Measurements from ENCODE around the gene CRKL. TPM values are rescaled to one million over a fixed set of nuclear protein-coding genes. Genes with fewer than 3 reads are reported as not detected.

CRKL gene
- total and polyA plus RNA-seq, 2 donors (not counting 1 experiment from before 2014, with no cell fraction given), result 17.1 to 76.7 TPM

DNA sequence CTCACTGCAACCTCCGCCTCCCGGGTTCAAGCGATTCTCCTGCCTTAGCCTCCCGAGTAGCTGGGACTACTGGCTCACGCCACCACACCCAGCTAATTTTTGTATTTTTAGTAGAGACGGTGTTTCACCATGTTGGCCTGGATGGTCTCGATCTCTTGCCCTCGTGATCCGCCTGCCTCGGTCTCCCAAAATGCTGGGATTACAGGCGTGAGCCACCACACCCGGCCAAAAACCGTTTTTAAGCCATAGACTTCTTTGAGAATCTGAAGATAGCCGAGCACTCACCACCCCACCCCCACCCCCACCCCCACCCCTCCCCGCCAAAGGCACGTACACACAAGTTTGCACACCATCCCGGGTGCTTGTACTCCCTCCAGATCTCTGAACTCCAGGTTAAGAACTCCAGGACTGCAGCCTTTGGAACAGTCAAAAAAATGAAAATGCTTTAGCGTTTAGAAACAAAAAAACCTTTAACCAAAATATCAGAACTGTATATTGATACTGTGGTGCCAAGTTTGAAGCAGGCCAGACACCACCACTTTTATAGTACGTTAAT lies 1.5 kb downstream of the CRKL start:
- no peaks in the 10 kb centered on the region for H3K9me3 Mint-ChIP-seq (ENCODE audit: insufficient read depth)
- H3K4me2 ChIP-seq (replicated peaks; ENCODE audit: low read depth, low read length, poor library complexity, severe bottlenecking), result peak overlapping the region; percentile 96
- peak overlapping the region; percentile 95 for H3K4me3 Mint-ChIP-seq
- DNase-seq, result no peak
- H2AFZ ChIP-seq (ENCODE audit: insufficient read depth, low read depth, low read length, poor library complexity, severe bottlenecking), result peak overlapping the region; percentile 99
- TF ChIP-seq, protein P1, sequence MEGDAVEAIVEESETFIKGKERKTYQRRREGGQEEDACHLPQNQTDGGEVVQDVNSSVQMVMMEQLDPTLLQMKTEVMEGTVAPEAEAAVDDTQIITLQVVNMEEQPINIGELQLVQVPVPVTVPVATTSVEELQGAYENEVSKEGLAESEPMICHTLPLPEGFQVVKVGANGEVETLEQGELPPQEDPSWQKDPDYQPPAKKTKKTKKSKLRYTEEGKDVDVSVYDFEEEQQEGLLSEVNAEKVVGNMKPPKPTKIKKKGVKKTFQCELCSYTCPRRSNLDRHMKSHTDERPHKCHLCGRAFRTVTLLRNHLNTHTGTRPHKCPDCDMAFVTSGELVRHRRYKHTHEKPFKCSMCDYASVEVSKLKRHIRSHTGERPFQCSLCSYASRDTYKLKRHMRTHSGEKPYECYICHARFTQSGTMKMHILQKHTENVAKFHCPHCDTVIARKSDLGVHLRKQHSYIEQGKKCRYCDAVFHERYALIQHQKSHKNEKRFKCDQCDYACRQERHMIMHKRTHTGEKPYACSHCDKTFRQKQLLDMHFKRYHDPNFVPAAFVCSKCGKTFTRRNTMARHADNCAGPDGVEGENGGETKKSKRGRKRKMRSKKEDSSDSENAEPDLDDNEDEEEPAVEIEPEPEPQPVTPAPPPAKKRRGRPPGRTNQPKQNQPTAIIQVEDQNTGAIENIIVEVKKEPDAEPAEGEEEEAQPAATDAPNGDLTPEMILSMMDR (IDR thresholded peaks at IDR 0.05), result no peak
- TF ChIP-seq EZH2 (IDR thresholded peaks at IDR 0.05; ENCODE audit: borderline replicate concordance, insufficient read depth, low read depth, low read length, poor library complexity, severe bottlenecking), result no peak
- ChIA-PET CTCF (interaction anchor here (0.7 kb wide), 1 partner anchor 136 kb away, joined by 3 read pairs; no protein-coding TSS in a partner anchor), POLR2A (no interaction called here)
- H4K20me1 ChIP-seq (ENCODE audit: control insufficient read depth, insufficient read depth, low read length, poor library complexity, severe bottlenecking), result peaks cover 19% of the 10 kb centered on the region
- H3K27ac ChIP-seq (ENCODE audit: low read length in 2 of 2), result peak overlapping the region in 1 of 2 donors; percentile 92
- no peak for ATAC-seq (ENCODE audit: low read depth)
- H3K9me3 ChIP-seq (ENCODE audit: control extremely low read depth in 1 of 3, control insufficient read depth in 2 of 3, insufficient read depth in 1 of 3, low read length in 2 of 3), result no peaks in the 10 kb centered on the region
- H3K27me3 ChIP-seq (replicated peaks in 1 of 4; ENCODE audit: control extremely low read depth in 1 of 4, control insufficient read depth in 3 of 4, insufficient read depth in 4 of 4, low read length in 3 of 4), result no peaks in the 10 kb centered on the region
- no peaks in the 10 kb centered on the region for H3K36me3 ChIP-seq (replicated peaks in 1 of 2; ENCODE audit: control extremely low read depth in 1 of 2, control insufficient read depth in 1 of 2, extremely low read depth in 1 of 2, insufficient read depth in 2 of 2, low read length in 1 of 2)
- H3K27ac Mint-ChIP-seq, result peak overlapping the region; percentile 6
- H3K9ac ChIP-seq (ENCODE audit: low read length), result peak overlapping the region; percentile 95
- peaks cover 70% of the 10 kb centered on the region for H3K79me2 ChIP-seq (ENCODE audit: control insufficient read depth, insufficient read depth, low read length)
- H3K27me3 Mint-ChIP-seq, result no peaks in the 10 kb centered on the region
- intact Hi-C loops (cut with micrococcal nuclease), result loop anchor here (1.0 to 5.0 kb wide), 2 partner anchors 39 to 59 kb away; partner anchors contain the start of gene SNAP29
- H3K4me1 Mint-ChIP-seq, result peaks cover 44% of the 10 kb centered on the region
- peak overlapping the region; percentile 55 to 96 (median 94) for H3K4me3 ChIP-seq (ENCODE audit: control extremely low read depth in 1 of 5, extremely low read depth in 1 of 5, insufficient read depth in 1 of 5, low read depth in 2 of 5, low read length in 4 of 5)
- H3K4me1 ChIP-seq (ENCODE audit: control insufficient read depth in 2 of 2, insufficient read depth in 2 of 2, low read length in 2 of 2), result peaks cover 26 to 41% of the 10 kb centered on the region in 2 donors
- WGBS (ENCODE audit: insufficient coverage), result 0% methylated on average over 6 of the region's 19 CpGs

DNA sequence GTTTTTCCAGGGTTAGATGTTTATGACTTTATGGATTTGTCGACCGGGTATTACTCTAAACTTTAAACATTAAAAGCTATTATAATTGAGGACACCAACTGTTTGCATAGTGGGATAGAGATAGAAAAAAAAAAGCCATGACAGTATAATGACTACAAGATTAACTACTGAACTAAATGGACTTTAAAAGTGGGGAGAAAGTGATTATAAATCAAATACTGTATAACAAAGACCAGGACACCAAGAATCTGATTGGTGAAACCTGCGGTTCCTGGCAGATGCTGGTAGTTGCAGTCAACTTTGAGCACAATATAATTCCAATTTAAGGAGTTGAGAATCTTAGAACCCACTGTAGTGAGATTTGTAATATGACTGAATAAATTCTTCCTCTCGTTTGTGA lies 2.5 kb downstream of the CRKL start:
- TF ChIP-seq EZH2 (IDR thresholded peaks at IDR 0.05; ENCODE audit: borderline replicate concordance, insufficient read depth, low read depth, low read length, poor library complexity, severe bottlenecking), result no peak
- TF ChIP-seq, protein P1 (IDR thresholded peaks at IDR 0.05), result no peak
- ChIA-PET CTCF (no interaction called here), POLR2A (no interaction called here)
- Mint-ChIP-seq H3K27ac (no peak overlapping the region), H3K27me3 (no peaks in the 10 kb centered on the region), H3K4me3 (peak overlapping the region; percentile 95), H3K4me1 (peaks cover 52% of the 10 kb centered on the region), H3K9me3 (ENCODE audit: insufficient read depth) (no peaks in the 10 kb centered on the region)
- DNase-seq (no peak), ATAC-seq (ENCODE audit: low read depth) (no peak)
- H3K9ac ChIP-seq (ENCODE audit: low read length), result peak overlapping the region; percentile 51
- peaks cover 28% of the 10 kb centered on the region for H4K20me1 ChIP-seq (ENCODE audit: control insufficient read depth, insufficient read depth, low read length, poor library complexity, severe bottlenecking)
- peaks cover 80% of the 10 kb centered on the region for H3K79me2 ChIP-seq (ENCODE audit: control insufficient read depth, insufficient read depth, low read length)
- H3K9me3 ChIP-seq (ENCODE audit: control extremely low read depth in 1 of 3, control insufficient read depth in 2 of 3, insufficient read depth in 1 of 3, low read length in 2 of 3), result no peaks in the 10 kb centered on the region
- no peak overlapping the region for H2AFZ ChIP-seq (ENCODE audit: insufficient read depth, low read depth, low read length, poor library complexity, severe bottlenecking)
- intact Hi-C loops (cut with micrococcal nuclease), result loop anchor here (1.0 to 5.0 kb wide), 2 partner anchors 38 to 60 kb away; partner anchors contain the start of gene SNAP29
- peaks cover 26 to 46% of the 10 kb centered on the region in 2 donors for H3K4me1 ChIP-seq (ENCODE audit: control insufficient read depth in 2 of 2, insufficient read depth in 2 of 2, low read length in 2 of 2)
- H3K36me3 ChIP-seq (replicated peaks in 1 of 2; ENCODE audit: control extremely low read depth in 1 of 2, control insufficient read depth in 1 of 2, extremely low read depth in 1 of 2, insufficient read depth in 2 of 2, low read length in 1 of 2), result no peaks in the 10 kb centered on the region
- H3K4me3 ChIP-seq (ENCODE audit: control extremely low read depth in 1 of 5, extremely low read depth in 1 of 5, insufficient read depth in 1 of 5, low read depth in 2 of 5, low read length in 4 of 5), result peak overlapping the region in 3 of 5 experiments; percentile 8 to 94 (median 89)
- no CpG with 5 or more reads among the region's 4 CpGs for WGBS (ENCODE audit: insufficient coverage)
- H3K4me2 ChIP-seq (replicated peaks; ENCODE audit: low read depth, low read length, poor library complexity, severe bottlenecking), result peak overlapping the region; percentile 96
- no peak overlapping the region for H3K27ac ChIP-seq (ENCODE audit: low read length in 2 of 2)
- H3K27me3 ChIP-seq (replicated peaks in 1 of 4; ENCODE audit: control extremely low read depth in 1 of 4, control insufficient read depth in 3 of 4, insufficient read depth in 4 of 4, low read length in 3 of 4), result no peaks in the 10 kb centered on the region
